HepG2 (cell line): ENCODE measurements around the gene S100G. TPM values are rescaled to one million over a fixed set of nuclear protein-coding genes. Genes with fewer than 3 reads are reported as not detected.

Source experiments
- ATAC-seq: fragments of 200-7000 bp; cut with Tn5 transposase; 3 replicates; pipeline ENCODE4 v1.9.1; 2020; ENCODE audit warnings: mild to moderate bottlenecking, moderate library complexity
- BruUV-seq: library from RNA; stranded (reverse); fragments of 400-500 nt; replicated peaks from 2 replicates; lab custom pipeline; 2021; lab: Mats Ljungman, UMichigan
- CTCF ChIA-PET: fragments of 300-600 bp; formaldehyde crosslinking; extraction: SDS; loops from one replicate; lab custom pipeline; 2021; ENCODE audit warnings: low total read pairs, inconsistent platforms, low intra/inter-chr PET ratio; lab: Yijun Ruan, JAX
- POLR2A ChIA-PET: fragments of 350-600 bp; sonication (Branson Sonifier 250); formaldehyde crosslinking; loops from one replicate; lab custom pipeline; 2020; ENCODE audit warnings: antibody characterized with exemption, inconsistent platforms; lab: Yijun Ruan, JAX
- DNase-seq: peaks from one replicate; pipeline ENCODE4 v3.0.0-alpha.2; 2015; ENCODE audit warnings: low spot score
- FAIRE-seq: peaks from 3 replicates; lab custom pipeline; 2011; peaks lifted over from hg19 to GRCh38; lab: Jason Lieb, UNC
- H2AFZ ChIP-seq: one replicate; pipeline ENCODE4 v1.6.1; 2011; ENCODE audit warnings: low read length, inconsistent platforms
- H3K27ac ChIP-seq: fragments of 300-600 bp; 3 replicates; pipeline ENCODE4 v1.8.0; 2011; ENCODE audit warnings: mixed run types, mild to moderate bottlenecking, mixed read lengths, low read length, inconsistent platforms; ENCODE audit not compliant: insufficient read depth; ENCODE audit errors: extremely low read length
- H3K27me3 ChIP-seq, 2 experiments: fragments of 200-600 bp in 1 of 2; 2 replicates in 1 of 2; 3 replicates in 1 of 2; pipeline versions ENCODE4 v1.6.0 to v1.8.0; 2011; ENCODE audit warnings: low read length in 2 of 2, mild to moderate bottlenecking in 2 of 2, moderate library complexity in 2 of 2, inconsistent platforms in 1 of 2; ENCODE audit not compliant: insufficient read depth in 2 of 2, control insufficient read depth in 1 of 2
- H3K36me3 ChIP-seq, 2 experiments: fragments of 200-600 bp in 1 of 2; replicated peaks in 1 of 2; 2 replicates in 1 of 2; 3 replicates in 1 of 2; pipeline versions ENCODE4 v1.5.1 to v1.8.0; 2011; ENCODE audit warnings: low read length in 2 of 2, inconsistent platforms in 1 of 2; ENCODE audit not compliant: insufficient read depth in 2 of 2, control insufficient read depth in 1 of 2
- H3K4me1 ChIP-seq: 2 replicates; pipeline ENCODE4 v1.5.1; 2012; ENCODE audit warnings: low read length, inconsistent platforms; ENCODE audit not compliant: insufficient read depth
- H3K4me2 ChIP-seq: 2 replicates; pipeline ENCODE4 v1.6.0; 2011; ENCODE audit warnings: low read depth, low read length, inconsistent platforms
- H3K4me3 ChIP-seq, 3 experiments: fragments of 200-600 bp in 1 of 3; sonication (generic), shearing (Covaris generic) in 1 of 3; replicated peaks in 1 of 3; 2 replicates each; pipeline ENCODE4 v1.5.1; 2011 to 2016; ENCODE audit warnings: low read length in 3 of 3, inconsistent platforms in 2 of 3, low read depth in 2 of 3, mild to moderate bottlenecking in 2 of 3, control low read depth in 1 of 3, mixed read lengths in 1 of 3; ENCODE audit not compliant: insufficient read depth in 1 of 3
- H3K79me2 ChIP-seq: one replicate; pipeline ENCODE4 v1.6.1; 2011; ENCODE audit warnings: low read length, inconsistent platforms; ENCODE audit not compliant: insufficient read depth
- H3K9ac ChIP-seq: 2 replicates; pipeline ENCODE4 v1.6.0; 2011; ENCODE audit warnings: mild to moderate bottlenecking, low read depth, low read length, inconsistent platforms; ENCODE audit not compliant: insufficient read depth
- H3K9me3 ChIP-seq: 2 replicates; pipeline ENCODE4 v1.5.1; 2012; ENCODE audit warnings: mild to moderate bottlenecking, low read length
- H4K20me1 ChIP-seq: 2 replicates; pipeline ENCODE4 v1.6.0; 2011; ENCODE audit warnings: inconsistent platforms, mild to moderate bottlenecking, low read length, moderate library complexity; ENCODE audit not compliant: insufficient read depth
- DNMT3B ChIP-seq: conservative IDR thresholded peaks from 2 replicates; pipeline ENCODE4 v1.6.1; 2016; ENCODE audit warnings: missing biosample characterization, control low read depth
- ETV6 ChIP-seq: sonication (generic); formaldehyde crosslinking; conservative IDR thresholded peaks from 2 replicates; pipeline ENCODE4 v1.4.0; 2020; ENCODE audit warnings: missing genetic modification reagents
- FUBP1 ChIP-seq: sonication (generic); formaldehyde crosslinking; IDR thresholded peaks from 2 replicates; pipeline ENCODE4 v1.5.1; 2020; ENCODE audit warnings: missing genetic modification reagents, mild to moderate bottlenecking, borderline replicate concordance
- GATAD1 ChIP-seq: IDR thresholded peaks from 2 replicates; pipeline ENCODE4 v1.6.1; 2016; ENCODE audit warnings: missing genetic modification reagents, missing compliant biosample characterization
- HNRNPK ChIP-seq: fragments of 200-400 bp; formaldehyde crosslinking; IDR thresholded peaks from 2 replicates; pipeline ENCODE4 v1.6.1; 2018; ENCODE audit warnings: low read length, low read depth, moderate library complexity, mild to moderate bottlenecking; ENCODE audit not compliant: poor library complexity, severe bottlenecking
- MAFF ChIP-seq: IDR thresholded peaks from 2 replicates; pipeline ENCODE4 v1.6.1; 2011; ENCODE audit warnings: low read depth, low read length, improper control_type of control experiment
- MAFK ChIP-seq, 2 experiments: IDR thresholded peaks in 1 of 2; conservative IDR thresholded peaks in 1 of 2; 2 replicates each; pipeline ENCODE4 v1.6.1; 2011; ENCODE audit warnings: improper control_type of control experiment in 2 of 2, low read length in 2 of 2
- MBD4 ChIP-seq: IDR thresholded peaks from 2 replicates; pipeline ENCODE4 v1.6.1; 2012; ENCODE audit warnings: low read length, inconsistent platforms, borderline replicate concordance
- RAD21 ChIP-seq: fragments of 450-650 bp; formaldehyde crosslinking; IDR thresholded peaks from 2 replicates; pipeline ENCODE4 v1.5.0; 2020; ENCODE audit warnings: mild to moderate bottlenecking
- SOX6 ChIP-seq, 2 experiments: fragments of 450-650 bp in 1 of 2; sonication (generic) in 1 of 2; formaldehyde crosslinking in 1 of 2; IDR thresholded peaks; 2 replicates each; pipeline versions ENCODE4 v1.4.0 to v1.6.1; 2017 to 2020; ENCODE audit warnings: antibody characterized with exemption in 1 of 2, mild to moderate bottlenecking in 1 of 2, missing genetic modification reagents in 1 of 2
- ZNF232 ChIP-seq: sonication (generic); formaldehyde crosslinking; IDR thresholded peaks from 2 replicates; pipeline ENCODE4 v1.4.0; 2020; ENCODE audit warnings: missing genetic modification reagents, borderline replicate concordance
- WGBS: methylation state at CpG from one replicate; pipeline ENCODE4 v1.1.6; 2017; ENCODE audit warnings: low lambda C conversion rate; 5-methylcytosine and 5-hydroxymethylcytosine counted together
- in situ Hi-C: cut with HindIII; loops from 2 replicates; pipeline ENCODE4 v1.10.0; 2017; ENCODE audit warnings: low pct_unique_long_range_greater_than_20kb; ENCODE audit not compliant: extremely low pct_ligation_motif_present
- intact Hi-C: fragments of 100-400 bp; cut with micrococcal nuclease; formaldehyde crosslinking; loops from one replicate; pipeline ENCODE4 v1.10.0; 2022; ENCODE audit not compliant: unreplicated experiment
- polyA plus RNA-seq, 8 experiments: library from polyadenylated mRNA; depleted of rRNA in 3 of 8; stranded (reverse) in 7 of 8; unstranded in 1 of 8; fragments of >200 nt; fragmentation: Illumina TruSeq in 4 of 8; extraction: Trizol in 4 of 8; gene quantifications; 2 replicates each; pipeline versions ENCODE4 v1.2.1 to v1.2.3, GENCODE V29; 2011 to 2016; ENCODE audit warnings: low read depth in 4 of 8, missing spikeins in 1 of 8, mixed read lengths in 1 of 8; ENCODE audit not compliant: insufficient read depth in 1 of 8
- total RNA-seq, 5 experiments: library from RNA; depleted of rRNA; stranded (reverse); fragments of >200 nt; fragmentation: Illumina TruSeq; extraction: Trizol; gene quantifications; 2 replicates each; pipeline ENCODE4 v1.2.3, GENCODE V29; 2016; ENCODE audit warnings: low read depth in 1 of 5

Gene S100G
- total and polyA plus RNA-seq, 2 of the 13 experiments (the other 11 are each of a cell fraction or from before 2014, with no cell fraction given), result not detected

DNA sequence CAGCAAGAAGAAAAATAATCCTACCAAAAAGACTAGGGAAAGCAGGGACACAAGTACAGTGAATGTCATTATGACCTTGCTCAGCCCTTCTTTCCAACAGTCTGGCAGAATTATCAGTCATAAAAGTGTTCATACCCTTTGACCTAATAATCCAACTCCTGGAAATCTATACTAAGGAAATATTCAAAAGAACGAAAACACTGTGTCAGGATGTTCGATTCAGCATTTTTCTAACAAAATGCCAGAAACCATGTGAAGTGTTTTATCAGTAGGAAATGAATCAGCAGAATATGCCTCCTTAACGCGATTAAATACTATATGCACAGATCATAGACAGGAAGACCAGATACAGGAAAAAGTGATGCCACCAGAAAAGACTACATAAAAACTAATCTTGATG lies 16.2 kb upstream of the S100G start (continued):
- TF ChIP-seq FUBP1 (no peak), GATAD1 (no peak), ZNF232 (CRISPR knock-in tag) (no peak), DNMT3B (CRISPR knock-in tag) (no peak)

DNA sequence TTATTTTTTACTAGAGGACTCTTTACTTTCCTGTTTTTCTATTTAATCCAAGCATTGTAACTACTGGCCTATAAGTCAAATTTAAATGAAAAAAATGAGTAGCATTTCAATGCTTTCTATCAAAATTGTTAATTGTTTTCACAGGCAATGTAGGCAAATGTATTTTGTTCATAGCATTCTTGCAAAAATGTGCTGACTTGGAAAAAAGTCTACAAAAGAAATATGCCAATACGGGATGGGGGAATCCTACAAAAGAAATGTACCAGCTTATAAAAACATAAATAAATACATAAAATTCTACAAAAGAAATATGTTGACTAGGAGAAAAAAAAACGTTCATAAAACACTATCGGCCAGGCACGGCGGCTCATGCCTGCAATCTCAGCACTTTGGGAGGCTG lies 14.9 kb upstream of the S100G start:
- Histone ChIP-seq H3K4me2 (no peak overlapping the region), H3K27me3 (no peaks in the 10 kb centered on the region), H3K27ac (no peak overlapping the region), H3K9ac (no peak overlapping the region), H3K79me2 (no peaks in the 10 kb centered on the region), H4K20me1 (no peaks in the 10 kb centered on the region), H3K36me3 (peaks cover 1 to 4% of the 10 kb centered on the region in 2 experiments; a peak in 1 of 5 replicates), H3K4me1 (no peaks in the 10 kb centered on the region), H2AFZ (no peak overlapping the region), H3K4me3 (no peak overlapping the region), H3K9me3 (no peaks in the 10 kb centered on the region)
- TF ChIP-seq HNRNPK, result no peak
- no peak for TF ChIP-seq SOX6 (IDR thresholded peaks at IDR 0.05)
- no peak for TF ChIP-seq SOX6 (CRISPR knock-in tag; IDR thresholded peaks at IDR 0.05)
- no peak for TF ChIP-seq ETV6
- no peak for TF ChIP-seq RAD21 (CRISPR knock-in tag)
- peak; percentile 44 to 48; a peak in 3 of 4 replicates for TF ChIP-seq MAFK (conservative IDR thresholded peaks at IDR 0.05 in 1 of 2, IDR thresholded peaks at IDR 0.05 in 1 of 2; ENCODE audit: low read length in 2 of 2)
- peak; percentile 49; the same call in 1 of the 2 replicates for TF ChIP-seq MAFF
- no peak for TF ChIP-seq MBD4
- DNase-seq (no peak), FAIRE-seq (no peak), ATAC-seq (no peak)
- POLR2A ChIA-PET, result no interaction called here
- intact Hi-C loops (no loop called here), in situ Hi-C loops (no loop called here)
- CTCF ChIA-PET, result no interaction called here
- 93% methylated on average over 5 of the region's 5 CpGs for WGBS
- BruUV-seq, result no TSS peak
